WTC11 (cell line): ENCODE data around the gene ORM2. TPM values are rescaled to one million over a fixed set of nuclear protein-coding genes. Genes with fewer than 3 reads are reported as not detected.

Experiments
- ATAC-seq: fragments of 200-7000 bp; cut with Tn5 transposase; 2 replicates; pipeline ENCODE4 v1.10.0; 2021; ENCODE audit warnings: mild to moderate bottlenecking, moderate library complexity
- CTCF ChIA-PET: fragments of 300-600 bp; sonication (Branson Sonifier 250); formaldehyde crosslinking; loops from one replicate; lab custom pipeline; 2021; ENCODE audit warnings: antibody characterized with exemption; lab: Charles Lee
- POLR2A ChIA-PET: fragments of 350-600 bp; sonication (Branson Sonifier 250); formaldehyde crosslinking; loops from one replicate; lab custom pipeline; 2021; ENCODE audit warnings: antibody characterized with exemption; lab: Charles Lee
- DNase-seq: peaks from one replicate; pipeline ENCODE4 v3.0.0; 2021; ENCODE audit warnings: low spot score
- H3K27ac Mint-ChIP-seq: 2 replicates; pipeline ENCODE4 v1.8.0; 2021; ENCODE audit warnings: mixed read lengths
- H3K27me3 Mint-ChIP-seq: 2 replicates; pipeline ENCODE4 v1.8.0; 2021; ENCODE audit warnings: low read depth, mild to moderate bottlenecking, moderate library complexity, mixed read lengths
- H3K36me3 Mint-ChIP-seq: 2 replicates; pipeline ENCODE4 v1.8.0; 2021; ENCODE audit warnings: mixed read lengths
- H3K4me1 Mint-ChIP-seq: 2 replicates; pipeline ENCODE4 v1.8.0; 2022; ENCODE audit warnings: mixed read lengths
- H3K4me3 Mint-ChIP-seq: 2 replicates; pipeline ENCODE4 v1.8.0; 2021; ENCODE audit warnings: mild to moderate bottlenecking, moderate library complexity, mixed read lengths
- H3K9me3 Mint-ChIP-seq: 2 replicates; pipeline ENCODE4 v1.8.0; 2021; ENCODE audit warnings: mixed read lengths
- CREM ChIP-seq: sonication (generic); formaldehyde crosslinking; IDR thresholded peaks from 2 replicates; pipeline ENCODE4 v1.8.1; 2022; ENCODE audit warnings: mild to moderate bottlenecking, missing genetic modification reagents, moderate library complexity
- ESRRA ChIP-seq: sonication (generic); formaldehyde crosslinking; IDR thresholded peaks from 2 replicates; pipeline ENCODE4 v1.8.1; 2022; ENCODE audit warnings: mild to moderate bottlenecking, missing genetic modification reagents, borderline replicate concordance
- TEAD4 ChIP-seq: sonication (generic); formaldehyde crosslinking; IDR thresholded peaks from 2 replicates; pipeline ENCODE4 v1.8.0; 2022; ENCODE audit warnings: mild to moderate bottlenecking, missing genetic modification reagents
- ZNF121 ChIP-seq: sonication (generic); formaldehyde crosslinking; IDR thresholded peaks from 2 replicates; pipeline ENCODE4 v1.8.0; 2023; ENCODE audit warnings: missing genetic modification reagents
- ZNF232 ChIP-seq: sonication (generic); formaldehyde crosslinking; IDR thresholded peaks from 2 replicates; pipeline ENCODE4 v1.8.0; 2022; ENCODE audit warnings: mild to moderate bottlenecking, missing genetic modification reagents
- ZNF263 ChIP-seq: sonication (generic); formaldehyde crosslinking; IDR thresholded peaks from 2 replicates; pipeline ENCODE4 v1.8.1; 2022; ENCODE audit warnings: low read depth, mild to moderate bottlenecking, moderate library complexity, missing genetic modification reagents
- total RNA-seq: library from RNA; stranded (reverse); gene quantifications from 3 replicates; pipeline ENCODE4 v1.2.3, GENCODE V29; 2021
- TF ChIP-seq, protein P1 (sequence below): fragments of 250-450 bp; sonication (Bioruptor Pico); conservative IDR thresholded peaks from 2 replicates; pipeline ENCODE4 v1.9.0; 2021; ENCODE audit warnings: mild to moderate bottlenecking
- TF ChIP-seq, protein P2 (sequence below): sonication (generic); formaldehyde crosslinking; IDR thresholded peaks from 2 replicates; pipeline ENCODE4 v1.8.0; 2022; ENCODE audit warnings: mild to moderate bottlenecking, missing genetic modification reagents
- TF ChIP-seq, protein P3 (sequence below): fragments of 200-600 bp; IDR thresholded peaks from 2 replicates; pipeline ENCODE4 v1.8.0; 2022; ENCODE audit warnings: antibody characterized with exemption
- TF ChIP-seq, protein P4 (sequence below): fragments of 250-450 bp; sonication (Bioruptor Pico); IDR thresholded peaks from 2 replicates; pipeline ENCODE4 v1.8.0; 2021; ENCODE audit warnings: mild to moderate bottlenecking
- TF ChIP-seq, protein P5 (sequence below): sonication (generic); formaldehyde crosslinking; conservative IDR thresholded peaks from 2 replicates; pipeline ENCODE4 v1.8.1; 2023; ENCODE audit warnings: mild to moderate bottlenecking, low read depth, missing genetic modification reagents, moderate library complexity
- TF ChIP-seq, protein P6 (sequence below): sonication (generic); formaldehyde crosslinking; IDR thresholded peaks from 2 replicates; pipeline ENCODE4 v1.8.0; 2022; ENCODE audit warnings: mild to moderate bottlenecking, missing genetic modification reagents

Gene ORM2
- total RNA-seq, 1 experiment from 2014 or later: 1.6 TPM

DNA sequence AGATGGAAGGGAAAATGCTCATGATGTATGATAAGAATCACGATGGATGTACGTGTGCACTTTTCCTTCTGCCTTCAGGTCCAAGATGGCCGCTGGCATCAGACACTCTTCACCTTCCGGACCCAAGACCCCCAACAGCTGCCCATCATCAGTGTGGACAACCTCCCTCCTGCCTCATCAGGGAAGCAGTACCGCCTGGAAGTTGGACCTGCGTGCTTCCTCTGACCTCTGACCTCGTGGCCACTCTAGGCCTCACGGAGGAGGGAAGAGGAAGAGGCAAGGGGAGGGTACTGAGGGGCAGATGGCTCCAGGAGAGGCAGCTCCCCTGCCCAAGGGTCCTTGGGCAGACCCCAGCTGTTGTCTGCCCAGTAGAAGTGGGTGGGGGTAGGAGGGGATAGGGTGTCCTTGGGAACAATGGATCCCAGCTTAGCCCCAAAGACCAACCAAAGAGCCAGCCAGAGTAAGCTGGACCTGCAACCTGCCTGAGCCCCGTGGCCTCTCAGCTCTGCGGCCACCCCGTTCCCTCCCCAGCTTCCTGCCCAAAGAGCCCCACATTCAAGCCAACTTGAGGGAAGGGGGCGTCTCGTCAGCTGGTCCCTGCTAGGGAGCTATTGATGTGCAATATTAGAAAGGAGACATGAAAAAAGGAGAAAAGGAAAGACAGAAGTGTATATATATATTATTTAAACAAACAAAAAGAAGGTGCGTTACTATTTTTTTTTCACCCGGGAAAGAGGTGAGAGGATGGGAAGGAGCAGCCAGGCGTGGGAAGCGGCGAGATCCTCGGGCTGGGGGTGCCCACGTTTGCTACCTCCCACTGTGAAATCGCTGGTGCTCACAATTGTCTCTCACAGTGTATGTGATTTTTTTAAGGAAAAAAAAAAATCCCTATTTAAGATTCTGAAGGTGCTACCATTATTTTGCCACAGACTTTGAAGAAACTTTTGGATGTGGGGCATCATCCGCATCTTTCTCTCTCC lies 18.9 kb upstream of the ORM2 start:
- H3K27me3 Mint-ChIP-seq: no peaks in the 10 kb centered on the region
- ATAC-seq: no peak
- no peak overlapping the region for H3K27ac Mint-ChIP-seq
- ChIA-PET POLR2A (no interaction called here), CTCF (interaction anchor here (1.2 kb wide), 1 partner anchor 155 kb away, joined by 3 read pairs; the partner anchor contains the start of gene COL27A1)
- H3K4me1 Mint-ChIP-seq: no peaks in the 10 kb centered on the region
- H3K36me3 Mint-ChIP-seq: peaks cover 7% of the 10 kb centered on the region; the same call in 1 of the 2 replicates
- no peak overlapping the region for H3K4me3 Mint-ChIP-seq
- no peak for DNase-seq
- no peak for TF ChIP-seq ZNF263 (CRISPR knock-in tag)
- TF ChIP-seq ZNF121: no peak
- no peak for TF ChIP-seq CREM (CRISPR knock-in tag)
- TF ChIP-seq, protein P1, sequence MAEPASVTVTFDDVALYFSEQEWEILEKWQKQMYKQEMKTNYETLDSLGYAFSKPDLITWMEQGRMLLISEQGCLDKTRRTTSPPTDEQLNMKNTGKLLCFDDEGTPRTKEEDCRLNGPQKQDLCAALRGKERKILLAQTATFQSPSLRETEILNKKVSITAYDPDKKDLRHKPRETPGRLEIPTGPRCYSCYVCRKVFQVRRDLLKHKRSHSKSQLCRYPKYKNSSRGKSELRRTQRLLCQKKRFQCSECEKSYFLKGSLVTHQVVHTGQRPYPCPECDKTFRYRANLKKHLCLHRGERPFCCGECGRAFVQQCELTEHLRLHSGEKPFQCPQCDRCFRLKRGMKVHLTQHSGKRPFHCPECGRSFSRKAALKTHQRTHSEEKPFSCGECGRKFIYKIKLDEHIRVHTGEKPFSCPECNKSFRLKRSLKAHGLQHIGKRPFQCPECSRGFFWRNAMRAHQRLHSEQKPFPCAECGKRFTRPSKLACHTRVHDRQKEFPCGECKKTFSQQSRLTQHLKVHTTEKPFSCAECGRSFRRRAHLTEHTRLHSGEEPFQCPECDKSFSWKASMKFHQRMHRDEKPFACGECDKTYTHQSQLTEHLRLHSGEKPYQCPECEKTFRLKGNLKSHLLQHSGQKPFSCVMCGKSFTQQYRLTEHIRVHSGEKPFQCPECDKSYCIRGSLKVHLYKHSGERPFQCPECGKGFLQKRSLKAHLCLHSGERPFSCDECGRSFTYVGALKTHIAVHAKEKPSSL: no peak
- TF ChIP-seq, protein P2, sequence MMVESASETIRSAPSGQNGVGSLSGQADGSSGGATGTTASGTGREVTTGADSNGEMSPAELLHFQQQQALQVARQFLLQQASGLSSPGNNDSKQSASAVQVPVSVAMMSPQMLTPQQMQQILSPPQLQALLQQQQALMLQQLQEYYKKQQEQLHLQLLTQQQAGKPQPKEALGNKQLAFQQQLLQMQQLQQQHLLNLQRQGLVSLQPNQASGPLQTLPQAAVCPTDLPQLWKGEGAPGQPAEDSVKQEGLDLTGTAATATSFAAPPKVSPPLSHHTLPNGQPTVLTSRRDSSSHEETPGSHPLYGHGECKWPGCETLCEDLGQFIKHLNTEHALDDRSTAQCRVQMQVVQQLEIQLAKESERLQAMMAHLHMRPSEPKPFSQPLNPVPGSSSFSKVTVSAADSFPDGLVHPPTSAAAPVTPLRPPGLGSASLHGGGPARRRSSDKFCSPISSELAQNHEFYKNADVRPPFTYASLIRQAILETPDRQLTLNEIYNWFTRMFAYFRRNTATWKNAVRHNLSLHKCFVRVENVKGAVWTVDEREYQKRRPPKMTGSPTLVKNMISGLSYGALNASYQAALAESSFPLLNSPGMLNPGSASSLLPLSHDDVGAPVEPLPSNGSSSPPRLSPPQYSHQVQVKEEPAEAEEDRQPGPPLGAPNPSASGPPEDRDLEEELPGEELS (CRISPR knock-in tag): no peak
- TF ChIP-seq, protein P3, sequence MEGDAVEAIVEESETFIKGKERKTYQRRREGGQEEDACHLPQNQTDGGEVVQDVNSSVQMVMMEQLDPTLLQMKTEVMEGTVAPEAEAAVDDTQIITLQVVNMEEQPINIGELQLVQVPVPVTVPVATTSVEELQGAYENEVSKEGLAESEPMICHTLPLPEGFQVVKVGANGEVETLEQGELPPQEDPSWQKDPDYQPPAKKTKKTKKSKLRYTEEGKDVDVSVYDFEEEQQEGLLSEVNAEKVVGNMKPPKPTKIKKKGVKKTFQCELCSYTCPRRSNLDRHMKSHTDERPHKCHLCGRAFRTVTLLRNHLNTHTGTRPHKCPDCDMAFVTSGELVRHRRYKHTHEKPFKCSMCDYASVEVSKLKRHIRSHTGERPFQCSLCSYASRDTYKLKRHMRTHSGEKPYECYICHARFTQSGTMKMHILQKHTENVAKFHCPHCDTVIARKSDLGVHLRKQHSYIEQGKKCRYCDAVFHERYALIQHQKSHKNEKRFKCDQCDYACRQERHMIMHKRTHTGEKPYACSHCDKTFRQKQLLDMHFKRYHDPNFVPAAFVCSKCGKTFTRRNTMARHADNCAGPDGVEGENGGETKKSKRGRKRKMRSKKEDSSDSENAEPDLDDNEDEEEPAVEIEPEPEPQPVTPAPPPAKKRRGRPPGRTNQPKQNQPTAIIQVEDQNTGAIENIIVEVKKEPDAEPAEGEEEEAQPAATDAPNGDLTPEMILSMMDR: no peak
- no peak for TF ChIP-seq TEAD4 (CRISPR knock-in tag)
- TF ChIP-seq, protein P4, sequence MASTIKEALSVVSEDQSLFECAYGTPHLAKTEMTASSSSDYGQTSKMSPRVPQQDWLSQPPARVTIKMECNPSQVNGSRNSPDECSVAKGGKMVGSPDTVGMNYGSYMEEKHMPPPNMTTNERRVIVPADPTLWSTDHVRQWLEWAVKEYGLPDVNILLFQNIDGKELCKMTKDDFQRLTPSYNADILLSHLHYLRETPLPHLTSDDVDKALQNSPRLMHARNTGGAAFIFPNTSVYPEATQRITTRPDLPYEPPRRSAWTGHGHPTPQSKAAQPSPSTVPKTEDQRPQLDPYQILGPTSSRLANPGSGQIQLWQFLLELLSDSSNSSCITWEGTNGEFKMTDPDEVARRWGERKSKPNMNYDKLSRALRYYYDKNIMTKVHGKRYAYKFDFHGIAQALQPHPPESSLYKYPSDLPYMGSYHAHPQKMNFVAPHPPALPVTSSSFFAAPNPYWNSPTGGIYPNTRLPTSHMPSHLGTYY (CRISPR knock-in tag): no peak
- TF ChIP-seq, protein P5, sequence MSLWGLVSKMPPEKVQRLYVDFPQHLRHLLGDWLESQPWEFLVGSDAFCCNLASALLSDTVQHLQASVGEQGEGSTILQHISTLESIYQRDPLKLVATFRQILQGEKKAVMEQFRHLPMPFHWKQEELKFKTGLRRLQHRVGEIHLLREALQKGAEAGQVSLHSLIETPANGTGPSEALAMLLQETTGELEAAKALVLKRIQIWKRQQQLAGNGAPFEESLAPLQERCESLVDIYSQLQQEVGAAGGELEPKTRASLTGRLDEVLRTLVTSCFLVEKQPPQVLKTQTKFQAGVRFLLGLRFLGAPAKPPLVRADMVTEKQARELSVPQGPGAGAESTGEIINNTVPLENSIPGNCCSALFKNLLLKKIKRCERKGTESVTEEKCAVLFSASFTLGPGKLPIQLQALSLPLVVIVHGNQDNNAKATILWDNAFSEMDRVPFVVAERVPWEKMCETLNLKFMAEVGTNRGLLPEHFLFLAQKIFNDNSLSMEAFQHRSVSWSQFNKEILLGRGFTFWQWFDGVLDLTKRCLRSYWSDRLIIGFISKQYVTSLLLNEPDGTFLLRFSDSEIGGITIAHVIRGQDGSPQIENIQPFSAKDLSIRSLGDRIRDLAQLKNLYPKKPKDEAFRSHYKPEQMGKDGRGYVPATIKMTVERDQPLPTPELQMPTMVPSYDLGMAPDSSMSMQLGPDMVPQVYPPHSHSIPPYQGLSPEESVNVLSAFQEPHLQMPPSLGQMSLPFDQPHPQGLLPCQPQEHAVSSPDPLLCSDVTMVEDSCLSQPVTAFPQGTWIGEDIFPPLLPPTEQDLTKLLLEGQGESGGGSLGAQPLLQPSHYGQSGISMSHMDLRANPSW (CRISPR knock-in tag): no peak
- TF ChIP-seq, protein P6, sequence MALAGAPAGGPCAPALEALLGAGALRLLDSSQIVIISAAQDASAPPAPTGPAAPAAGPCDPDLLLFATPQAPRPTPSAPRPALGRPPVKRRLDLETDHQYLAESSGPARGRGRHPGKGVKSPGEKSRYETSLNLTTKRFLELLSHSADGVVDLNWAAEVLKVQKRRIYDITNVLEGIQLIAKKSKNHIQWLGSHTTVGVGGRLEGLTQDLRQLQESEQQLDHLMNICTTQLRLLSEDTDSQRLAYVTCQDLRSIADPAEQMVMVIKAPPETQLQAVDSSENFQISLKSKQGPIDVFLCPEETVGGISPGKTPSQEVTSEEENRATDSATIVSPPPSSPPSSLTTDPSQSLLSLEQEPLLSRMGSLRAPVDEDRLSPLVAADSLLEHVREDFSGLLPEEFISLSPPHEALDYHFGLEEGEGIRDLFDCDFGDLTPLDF: no peak
- TF ChIP-seq ZNF232: no peak
- no peak for TF ChIP-seq ESRRA (CRISPR knock-in tag)
- H3K9me3 Mint-ChIP-seq: peaks cover 5% of the 10 kb centered on the region; the same call in 1 of the 2 replicates
